ENCODE results near the gene NT5C3B. TPM values are rescaled to one million over a fixed set of nuclear protein-coding genes. Genes with fewer than 3 reads are reported as not detected.
"Not testable (repeated sequence)": the region's sequence is repeated elsewhere in the genome, so short reads cannot be mapped to it uniquely, and the experiment has no call there.

The NT5C3B gene
- total RNA-seq, 1 donor from 2014 or later, result 36.7 TPM

GRCh38 chr17:41836550-41837196 is 641 bp upstream of the NT5C3B start:
- Histone ChIP-seq H3K4me3 (peak overlapping the region; percentile 71 to 87), H3K36me3 (peaks cover 7 to 17% of the 10 kb centered on the region in 2 donors), H3K27ac (peak overlapping the region; percentile 76 to 89), H3K4me1 (peaks cover 0 to 7% of the 10 kb centered on the region in 2 donors), H3K9me3 (no peaks in the 10 kb centered on the region), H3K27me3 (no peaks in the 10 kb centered on the region)
- TF ChIP-seq, protein P1, sequence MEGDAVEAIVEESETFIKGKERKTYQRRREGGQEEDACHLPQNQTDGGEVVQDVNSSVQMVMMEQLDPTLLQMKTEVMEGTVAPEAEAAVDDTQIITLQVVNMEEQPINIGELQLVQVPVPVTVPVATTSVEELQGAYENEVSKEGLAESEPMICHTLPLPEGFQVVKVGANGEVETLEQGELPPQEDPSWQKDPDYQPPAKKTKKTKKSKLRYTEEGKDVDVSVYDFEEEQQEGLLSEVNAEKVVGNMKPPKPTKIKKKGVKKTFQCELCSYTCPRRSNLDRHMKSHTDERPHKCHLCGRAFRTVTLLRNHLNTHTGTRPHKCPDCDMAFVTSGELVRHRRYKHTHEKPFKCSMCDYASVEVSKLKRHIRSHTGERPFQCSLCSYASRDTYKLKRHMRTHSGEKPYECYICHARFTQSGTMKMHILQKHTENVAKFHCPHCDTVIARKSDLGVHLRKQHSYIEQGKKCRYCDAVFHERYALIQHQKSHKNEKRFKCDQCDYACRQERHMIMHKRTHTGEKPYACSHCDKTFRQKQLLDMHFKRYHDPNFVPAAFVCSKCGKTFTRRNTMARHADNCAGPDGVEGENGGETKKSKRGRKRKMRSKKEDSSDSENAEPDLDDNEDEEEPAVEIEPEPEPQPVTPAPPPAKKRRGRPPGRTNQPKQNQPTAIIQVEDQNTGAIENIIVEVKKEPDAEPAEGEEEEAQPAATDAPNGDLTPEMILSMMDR (IDR thresholded peaks at IDR 0.05), result no peak
- intact Hi-C loops (cut with DNase I), result loop anchor here (1.0 kb wide), 1 partner anchor 29 kb away; the partner anchor contains the start of gene KLHL11
- no peak for DNase-seq (ENCODE audit: low spot score in 2 of 2)

DNA sequence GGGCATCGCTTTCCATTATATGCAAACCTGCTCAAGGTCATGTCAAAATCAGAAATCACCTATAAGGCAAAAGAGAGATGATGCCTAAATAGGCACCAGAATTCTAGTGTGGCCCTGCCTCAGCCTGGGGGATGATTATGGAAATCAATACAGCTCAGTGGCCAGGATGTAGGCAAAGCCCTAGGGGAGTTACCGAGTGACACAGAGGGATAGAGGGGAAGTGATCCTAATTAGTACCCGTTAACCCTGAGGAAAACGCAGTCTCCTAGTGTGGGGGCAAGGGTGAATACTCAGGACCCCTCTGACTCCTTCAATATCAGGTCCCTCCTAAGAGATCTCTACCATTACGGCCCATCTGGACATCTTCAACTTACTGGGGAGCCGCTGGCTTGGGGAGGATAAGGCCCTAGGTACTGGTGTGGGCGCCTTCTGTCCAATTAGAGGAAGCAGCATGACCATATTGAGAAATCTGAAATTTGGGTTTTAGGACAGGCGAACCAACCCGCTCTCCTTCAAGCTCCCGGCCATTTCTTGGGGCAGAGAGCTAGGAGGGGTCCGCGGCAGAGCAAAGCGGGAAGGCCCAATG is 725 bp downstream of the NT5C3B start:
- no peaks in the 10 kb centered on the region for H3K27me3 ChIP-seq
- no peak for DNase-seq (ENCODE audit: low spot score in 2 of 2)
- no peaks in the 10 kb centered on the region for H3K9me3 ChIP-seq
- H3K27ac ChIP-seq, result peak overlapping the region; percentile 76 to 89
- peak overlapping the region; percentile 71 to 87 for H3K4me3 ChIP-seq
- TF ChIP-seq, protein P1 (IDR thresholded peaks at IDR 0.05), result no peak
- peaks cover 0 to 7% of the 10 kb centered on the region in 2 donors for H3K4me1 ChIP-seq
- intact Hi-C loops (cut with DNase I), result no loop called here
- peaks cover 17 to 31% of the 10 kb centered on the region in 2 donors for H3K36me3 ChIP-seq

GRCh38 chr17:41829961-41830360 is 6.1 kb downstream of the NT5C3B start:
- H3K36me3 ChIP-seq, result peaks cover 57 to 84% of the 10 kb centered on the region in 2 donors
- H3K4me3 ChIP-seq; DNase-seq (ENCODE audit: low spot score in 2 of 2); H3K4me1 ChIP-seq; H3K27me3 ChIP-seq; H3K9me3 ChIP-seq; intact Hi-C loops (cut with DNase I); H3K27ac ChIP-seq: not testable (repeated sequence)

GRCh38 chr17:41825175-41825845 is 10.7 kb downstream of the NT5C3B start:
- DNase-seq (ENCODE audit: low spot score in 2 of 2), result no peak
- no peaks in the 10 kb centered on the region for H3K27me3 ChIP-seq
- no peak overlapping the region for H3K27ac ChIP-seq
- no peaks in the 10 kb centered on the region for H3K9me3 ChIP-seq
- H3K36me3 ChIP-seq, result peaks cover 40 to 63% of the 10 kb centered on the region in 2 donors
- H3K4me3 ChIP-seq, result no peak overlapping the region
- TF ChIP-seq, protein P1 (IDR thresholded peaks at IDR 0.05), result no peak
- intact Hi-C loops (cut with DNase I), result no loop called here
- no peaks in the 10 kb centered on the region for H3K4me1 ChIP-seq

DNA sequence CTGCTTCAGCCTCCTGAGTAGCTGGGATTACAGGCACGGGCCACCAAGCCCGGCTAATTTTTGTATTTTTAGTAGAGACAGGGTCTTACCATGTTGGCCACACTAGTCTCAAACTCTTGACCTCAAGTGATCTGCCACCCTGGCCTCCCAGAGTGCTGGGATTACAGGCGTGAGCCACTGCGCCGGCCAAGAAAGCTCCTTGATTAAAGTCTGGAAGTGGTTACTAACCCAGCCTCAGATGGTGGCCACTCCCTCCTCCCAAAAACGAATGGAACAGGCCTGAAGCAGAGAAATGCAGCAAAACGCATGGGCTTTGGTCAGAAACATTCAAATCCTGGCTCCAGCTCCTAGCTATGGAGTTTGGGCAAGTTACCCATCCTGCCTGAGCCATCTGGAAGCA is 11.9 kb downstream of the NT5C3B start:
- TF ChIP-seq, protein P1 (IDR thresholded peaks at IDR 0.05), result no peak
- no peaks in the 10 kb centered on the region for H3K9me3 ChIP-seq
- H3K4me1 ChIP-seq, result no peaks in the 10 kb centered on the region
- H3K27me3 ChIP-seq, result no peaks in the 10 kb centered on the region
- H3K36me3 ChIP-seq, result peaks cover 30 to 51% of the 10 kb centered on the region in 2 donors
- no peak overlapping the region for H3K27ac ChIP-seq
- intact Hi-C loops (cut with DNase I), result no loop called here
- DNase-seq (ENCODE audit: low spot score in 2 of 2), result no peak
- no peak overlapping the region for H3K4me3 ChIP-seq

GRCh38 chr17:41823580-41823979 is 12.5 kb downstream of the NT5C3B start:
- no peaks in the 10 kb centered on the region for H3K4me1 ChIP-seq
- no peaks in the 10 kb centered on the region for H3K27me3 ChIP-seq
- peaks cover 25 to 46% of the 10 kb centered on the region in 2 donors for H3K36me3 ChIP-seq
- no peak overlapping the region for H3K27ac ChIP-seq
- intact Hi-C loops (cut with DNase I), result no loop called here
- no peaks in the 10 kb centered on the region for H3K9me3 ChIP-seq
- no peak for DNase-seq (ENCODE audit: low spot score in 2 of 2)
- TF ChIP-seq, protein P1 (IDR thresholded peaks at IDR 0.05), result no peak
- no peak overlapping the region for H3K4me3 ChIP-seq
